B cell (primary cell): Measurements from ENCODE around the gene OR10G3.

Experiments used
- EZH2 ChIP-seq: IDR thresholded peaks from 2 replicates; pipeline ENCODE4 v1.6.1; 2012; ENCODE audit warnings: borderline replicate concordance, low read depth, mild to moderate bottlenecking, moderate library complexity, low read length; ENCODE audit not compliant: insufficient read depth, poor library complexity, severe bottlenecking
- TF ChIP-seq, protein P1 (sequence below): fragments of 200-600 bp; IDR thresholded peaks from one replicate; pipeline ENCODE4 v1.8.0; 2022; ENCODE audit warnings: antibody characterized with exemption, mild to moderate bottlenecking

DNA sequence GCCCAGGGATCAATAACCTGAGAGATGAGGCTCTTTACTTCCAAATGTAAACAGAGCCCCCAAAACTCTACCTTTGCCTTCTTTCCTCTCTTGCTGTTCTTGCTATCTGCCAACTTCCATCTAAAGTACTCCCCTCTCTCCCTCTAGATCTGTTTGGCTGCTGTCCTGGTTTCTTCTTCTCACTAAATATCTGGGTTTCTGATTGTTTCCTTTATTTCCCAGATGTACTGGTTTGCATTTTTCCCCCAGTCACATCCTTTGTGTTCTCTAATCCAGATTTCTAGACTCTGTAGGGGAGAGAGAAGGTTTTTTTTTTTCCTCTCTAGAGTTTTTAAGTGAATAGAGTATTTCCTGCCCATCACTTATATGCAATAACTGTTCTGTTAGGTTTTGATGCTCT lies 46.6 kb downstream of the OR10G3 start:
- TF ChIP-seq, protein P1, sequence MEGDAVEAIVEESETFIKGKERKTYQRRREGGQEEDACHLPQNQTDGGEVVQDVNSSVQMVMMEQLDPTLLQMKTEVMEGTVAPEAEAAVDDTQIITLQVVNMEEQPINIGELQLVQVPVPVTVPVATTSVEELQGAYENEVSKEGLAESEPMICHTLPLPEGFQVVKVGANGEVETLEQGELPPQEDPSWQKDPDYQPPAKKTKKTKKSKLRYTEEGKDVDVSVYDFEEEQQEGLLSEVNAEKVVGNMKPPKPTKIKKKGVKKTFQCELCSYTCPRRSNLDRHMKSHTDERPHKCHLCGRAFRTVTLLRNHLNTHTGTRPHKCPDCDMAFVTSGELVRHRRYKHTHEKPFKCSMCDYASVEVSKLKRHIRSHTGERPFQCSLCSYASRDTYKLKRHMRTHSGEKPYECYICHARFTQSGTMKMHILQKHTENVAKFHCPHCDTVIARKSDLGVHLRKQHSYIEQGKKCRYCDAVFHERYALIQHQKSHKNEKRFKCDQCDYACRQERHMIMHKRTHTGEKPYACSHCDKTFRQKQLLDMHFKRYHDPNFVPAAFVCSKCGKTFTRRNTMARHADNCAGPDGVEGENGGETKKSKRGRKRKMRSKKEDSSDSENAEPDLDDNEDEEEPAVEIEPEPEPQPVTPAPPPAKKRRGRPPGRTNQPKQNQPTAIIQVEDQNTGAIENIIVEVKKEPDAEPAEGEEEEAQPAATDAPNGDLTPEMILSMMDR: no peak
- TF ChIP-seq EZH2: no peak
